Stomach (tissue), 4 donors: Measurements from ENCODE around the gene GAS6.

Experiments used
- EP300 ChIP-seq: sonication (generic); formaldehyde crosslinking; IDR thresholded peaks from one replicate; pipeline ENCODE4 v1.6.1; 2017; ENCODE audit warnings: antibody characterized with exemption
- POLR2AphosphoS5 ChIP-seq, 3 donors: sonication (generic); formaldehyde crosslinking; IDR thresholded peaks; one replicate each; pipeline ENCODE4 v1.6.1; 2016; ENCODE audit warnings: antibody characterized with exemption in 3 of 3
- TF ChIP-seq, protein P1 (sequence below), 7 experiments: fragments of 450-650 bp in 4 of 7; fragments of 200-600 bp in 3 of 7; sonication (generic) in 3 of 7; IDR thresholded peaks; one replicate each; pipeline ENCODE4 v1.5.1; 2016 to 2019; ENCODE audit warnings: antibody characterized with exemption in 7 of 7, control low read depth in 2 of 7, mild to moderate bottlenecking in 1 of 7

DNA sequence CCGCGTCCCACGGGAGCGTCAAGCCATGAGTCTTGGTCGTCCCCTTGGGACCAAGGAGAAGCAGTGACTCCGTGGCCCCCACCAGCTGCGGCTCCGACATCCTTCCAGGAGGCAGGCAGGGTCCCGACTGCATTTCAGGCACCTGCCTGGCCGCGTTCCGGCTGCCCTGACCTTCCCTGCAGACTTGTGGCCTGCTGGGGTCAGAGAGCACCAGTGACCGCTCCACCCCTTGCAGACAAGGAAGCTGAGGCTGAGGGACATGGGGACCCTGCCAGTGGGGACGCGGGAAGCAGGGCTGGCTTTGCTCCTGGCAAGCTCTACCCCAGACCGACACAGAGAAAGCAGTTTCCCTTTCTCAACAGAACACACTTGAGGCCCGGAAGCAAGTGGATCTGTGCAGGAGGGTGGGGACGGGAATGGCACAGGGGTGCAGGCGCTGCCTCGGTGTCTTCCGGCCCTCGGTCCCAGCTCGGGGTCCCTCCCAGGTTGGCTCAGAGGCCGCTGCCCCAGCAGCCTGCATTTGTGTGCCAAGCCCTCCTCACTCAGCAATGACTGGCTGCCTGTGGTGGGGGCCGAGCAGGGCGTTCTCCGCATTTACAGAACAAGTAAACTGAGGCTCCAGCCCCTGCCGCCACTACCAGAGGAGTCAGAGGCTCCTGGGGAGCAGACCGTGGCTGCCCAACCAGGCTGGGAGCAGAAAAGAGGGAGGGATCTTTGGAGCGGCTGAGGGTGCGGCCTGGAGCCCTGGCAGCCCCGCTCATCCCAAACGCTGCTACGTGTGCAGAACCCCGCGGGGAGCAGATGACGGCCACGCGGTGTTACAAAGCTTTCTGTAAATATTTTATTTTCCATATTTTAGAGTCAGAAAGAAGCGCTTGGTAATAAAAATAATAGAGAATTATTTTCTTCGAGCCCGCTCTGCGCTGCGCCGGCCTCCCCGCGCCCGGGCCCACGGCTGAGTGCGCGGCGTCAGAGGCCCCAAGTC lies 43.9 kb downstream of the GAS6 start:
- TF ChIP-seq POLR2AphosphoS5 (IDR thresholded peaks at IDR 0.05) (no peak), EP300 (no peak)
- TF ChIP-seq, protein P1, sequence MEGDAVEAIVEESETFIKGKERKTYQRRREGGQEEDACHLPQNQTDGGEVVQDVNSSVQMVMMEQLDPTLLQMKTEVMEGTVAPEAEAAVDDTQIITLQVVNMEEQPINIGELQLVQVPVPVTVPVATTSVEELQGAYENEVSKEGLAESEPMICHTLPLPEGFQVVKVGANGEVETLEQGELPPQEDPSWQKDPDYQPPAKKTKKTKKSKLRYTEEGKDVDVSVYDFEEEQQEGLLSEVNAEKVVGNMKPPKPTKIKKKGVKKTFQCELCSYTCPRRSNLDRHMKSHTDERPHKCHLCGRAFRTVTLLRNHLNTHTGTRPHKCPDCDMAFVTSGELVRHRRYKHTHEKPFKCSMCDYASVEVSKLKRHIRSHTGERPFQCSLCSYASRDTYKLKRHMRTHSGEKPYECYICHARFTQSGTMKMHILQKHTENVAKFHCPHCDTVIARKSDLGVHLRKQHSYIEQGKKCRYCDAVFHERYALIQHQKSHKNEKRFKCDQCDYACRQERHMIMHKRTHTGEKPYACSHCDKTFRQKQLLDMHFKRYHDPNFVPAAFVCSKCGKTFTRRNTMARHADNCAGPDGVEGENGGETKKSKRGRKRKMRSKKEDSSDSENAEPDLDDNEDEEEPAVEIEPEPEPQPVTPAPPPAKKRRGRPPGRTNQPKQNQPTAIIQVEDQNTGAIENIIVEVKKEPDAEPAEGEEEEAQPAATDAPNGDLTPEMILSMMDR (IDR thresholded peaks at IDR 0.05), result no peak
